ENCODE measurements around the gene NUAK2. TPM values are rescaled to one million over a fixed set of nuclear protein-coding genes. Genes with fewer than 3 reads are reported as not detected.

The NUAK2 gene
- total RNA-seq, 2 experiments from 2014 or later = 14.9 to 15.3 TPM

DNA sequence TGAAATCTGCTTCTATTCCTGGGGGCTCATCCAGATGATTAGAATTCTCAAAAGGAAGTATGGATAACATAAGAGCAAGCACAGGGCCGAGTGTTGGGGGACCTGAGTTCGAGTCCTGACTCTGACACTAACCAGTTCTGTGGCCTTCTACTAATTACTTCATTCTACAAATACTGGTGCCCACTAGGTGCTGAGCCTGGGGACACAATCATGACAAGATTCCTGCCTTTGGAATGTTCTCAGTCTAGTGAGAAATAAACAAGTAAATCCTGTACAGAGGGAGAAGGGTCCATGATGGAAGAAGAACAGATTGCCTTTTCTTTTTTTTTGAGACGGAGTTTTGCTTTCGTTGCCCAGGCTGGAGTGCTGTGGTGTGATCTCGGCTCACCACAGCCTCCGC is 2.2 kb upstream of the NUAK2 start:
- DNase-seq = no peak
- CTCF ChIA-PET = interaction anchor here (1.4 to 13.8 kb wide), 5 partner anchors 9 to 162 kb away, joined by 3 to 322 read pairs (median 14); no protein-coding TSS in a partner anchor
- H3K4me3 ChIP-seq (ENCODE audit: low read length) = no peak overlapping the region
- Mint-ChIP-seq H3K36me3 (ENCODE audit: low read depth) (peaks cover 23% of the 10 kb centered on the region), H3K27me3 (peaks cover 5% of the 10 kb centered on the region), H3K4me1 (ENCODE audit: low read depth) (peaks cover 46% of the 10 kb centered on the region), H3K4me3 (peak overlapping the region; percentile 52), H3K9me3 (no peaks in the 10 kb centered on the region), H3K27ac (no peak overlapping the region)
- no peaks in the 10 kb centered on the region for H3K36me3 ChIP-seq (ENCODE audit: insufficient read depth, low read length)
- POLR2A ChIA-PET = interaction anchor here (0.7 to 17.2 kb wide), 3 partner anchors 8 to 42 kb away, joined by 3 to 918 read pairs (median 4); no protein-coding TSS in a partner anchor
- H3K4me1 ChIP-seq (ENCODE audit: insufficient read depth, low read length) = peaks cover 43% of the 10 kb centered on the region
- TF ChIP-seq CTCF (IDR thresholded peaks at IDR 0.05) = no peak
- ATAC-seq (ENCODE audit: poor library complexity) = no peak
- H3K27me3 ChIP-seq (ENCODE audit: control insufficient read depth in 1 of 2, insufficient read depth in 2 of 2, low read length in 2 of 2) = no peaks in the 10 kb centered on the region
- intact Hi-C loops (cut with DNase I, micrococcal nuclease) = loop anchor here in 1 of 2 experiments (5.0 kb wide), 1 partner anchor 111 kb away; the partner anchor contains the start of gene DSTYK
- H3K27ac ChIP-seq (ENCODE audit: low read depth in 1 of 2, low read length in 2 of 2) = no peak overlapping the region
- no peaks in the 10 kb centered on the region for H3K9me3 ChIP-seq (ENCODE audit: control insufficient read depth in 1 of 2, insufficient read depth in 1 of 2, low read length in 2 of 2)

- Histone ChIP-seq H3K27ac (ENCODE audit: low read depth in 1 of 2, low read length in 2 of 2) (peak overlapping the region in 1 of 2 donors; percentile 87), H3K27me3 (ENCODE audit: control insufficient read depth in 1 of 2, insufficient read depth in 2 of 2, low read length in 2 of 2) (no peaks in the 10 kb centered on the region), H3K9me3 (ENCODE audit: control insufficient read depth in 1 of 2, insufficient read depth in 1 of 2, low read length in 2 of 2) (no peaks in the 10 kb centered on the region), H3K4me3 (ENCODE audit: low read length) (peak overlapping the region; percentile 78), H3K4me1 (ENCODE audit: insufficient read depth, low read length) (peaks cover 62% of the 10 kb centered on the region), H3K36me3 (ENCODE audit: insufficient read depth, low read length) (peaks cover 6% of the 10 kb centered on the region)
- TF ChIP-seq CTCF (IDR thresholded peaks at IDR 0.05) = no peak
- Mint-ChIP-seq H3K4me3 (peak overlapping the region; percentile 98), H3K9me3 (no peaks in the 10 kb centered on the region), H3K36me3 (ENCODE audit: low read depth) (peaks cover 34% of the 10 kb centered on the region), H3K4me1 (ENCODE audit: low read depth) (peaks cover 65% of the 10 kb centered on the region), H3K27me3 (peaks cover 1% of the 10 kb centered on the region), H3K27ac (peak overlapping the region; percentile 99)
- ChIA-PET POLR2A (interaction anchor here (0.8 to 17.2 kb wide), 5 partner anchors 14 to 41 kb away, joined by 3 to 918 read pairs (median 4); no protein-coding TSS in a partner anchor), CTCF (interaction anchor here (0.9 to 13.8 kb wide), 6 partner anchors 14 to 163 kb away, joined by 3 to 322 read pairs (median 4); no protein-coding TSS in a partner anchor)
- DNase-seq = no peak
- intact Hi-C loops (cut with DNase I, micrococcal nuclease) = loop anchor here (1.0 to 5.0 kb wide), 7 partner anchors 9 to 110 kb away; partner anchors contain the start of gene DSTYK (in 1 of the 2)
- no peak for ATAC-seq (ENCODE audit: poor library complexity)
These were observed 376 bp upstream of the NUAK2 start for GRCh38 chr1:205321959-205322283.

DNA sequence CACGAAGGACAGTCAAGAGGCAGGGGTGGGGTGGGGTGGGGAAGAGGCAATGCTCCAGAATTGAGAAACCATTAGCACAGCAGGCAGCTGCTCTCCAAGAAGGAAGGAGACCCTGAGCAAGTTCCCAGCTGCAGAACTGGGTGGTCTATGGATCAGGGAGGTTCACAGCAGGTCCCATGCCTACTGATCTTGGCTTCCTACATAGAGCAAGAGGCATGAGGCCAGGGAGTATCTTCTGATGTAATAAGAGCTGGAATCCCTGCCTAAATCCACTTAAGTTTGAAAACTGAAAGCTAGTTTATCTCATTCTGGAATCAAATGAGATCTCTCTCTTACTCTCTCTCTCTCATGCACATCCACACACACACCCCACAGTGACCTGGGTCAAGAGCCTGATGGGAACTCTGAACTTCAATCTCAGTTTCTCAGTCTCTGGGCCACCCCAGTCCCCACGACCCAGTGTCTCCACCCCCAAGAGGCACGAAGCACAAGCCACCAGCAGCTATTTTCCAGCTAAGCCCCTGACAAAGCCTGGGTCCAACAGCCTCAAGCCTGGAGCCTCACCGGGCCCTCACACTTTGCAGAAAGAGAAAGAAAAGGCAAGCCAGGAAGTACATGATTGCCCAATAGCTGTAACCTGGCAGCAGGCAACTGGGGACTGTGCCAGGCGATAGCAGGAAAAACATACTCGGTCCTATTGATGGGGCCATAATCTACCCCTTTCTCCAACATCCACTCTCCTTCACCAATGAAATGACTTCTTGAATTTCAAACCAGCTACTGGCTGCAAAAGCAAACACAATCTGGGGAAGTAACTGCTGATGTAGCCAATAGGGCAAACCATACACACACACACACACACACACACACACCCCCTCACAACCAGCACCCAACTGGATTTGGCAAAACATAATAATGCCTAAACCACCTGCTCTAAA is 2.2 kb downstream of the NUAK2 start:
- H3K9me3 ChIP-seq (ENCODE audit: control insufficient read depth in 1 of 2, insufficient read depth in 1 of 2, low read length in 2 of 2) = no peaks in the 10 kb centered on the region
- intact Hi-C loops (cut with DNase I, micrococcal nuclease) = loop anchor here (2.0 to 5.0 kb wide), 3 partner anchors 13 to 107 kb away; partner anchors contain the start of gene DSTYK (in 1 of the 2)
- CTCF ChIA-PET = interaction anchor here (0.7 to 13.8 kb wide), 3 partner anchors 31 to 44 kb away, joined by 3 to 322 read pairs (median 16); no protein-coding TSS in a partner anchor
- ATAC-seq (ENCODE audit: poor library complexity) (peak; percentile 18), DNase-seq (peak in 10 of 14 experiments; percentile 14 to 66 (median 24))
- POLR2A ChIA-PET = interaction anchor here (0.7 to 17.2 kb wide), 10 partner anchors 8 to 825 kb away, joined by 3 to 918 read pairs (median 4); partner anchors contain the start of gene RBBP5
- Mint-ChIP-seq H3K4me1 (ENCODE audit: low read depth) (peaks cover 76% of the 10 kb centered on the region), H3K27ac (peak overlapping the region; percentile 99), H3K9me3 (no peaks in the 10 kb centered on the region), H3K4me3 (peak overlapping the region; percentile 98), H3K27me3 (no peaks in the 10 kb centered on the region), H3K36me3 (ENCODE audit: low read depth) (peaks cover 36% of the 10 kb centered on the region)
- TF ChIP-seq CTCF (IDR thresholded peaks at IDR 0.05) = no peak
- H3K27ac ChIP-seq (ENCODE audit: low read depth in 1 of 2, low read length in 2 of 2) = peak overlapping the region in 1 of 2 donors; percentile 67
- H3K27me3 ChIP-seq (ENCODE audit: control insufficient read depth in 1 of 2, insufficient read depth in 2 of 2, low read length in 2 of 2) = no peaks in the 10 kb centered on the region
- peaks cover 72% of the 10 kb centered on the region for H3K4me1 ChIP-seq (ENCODE audit: insufficient read depth, low read length)
- peaks cover 6% of the 10 kb centered on the region for H3K36me3 ChIP-seq (ENCODE audit: insufficient read depth, low read length)
- peak overlapping the region; percentile 78 for H3K4me3 ChIP-seq (ENCODE audit: low read length)
